ENCODE data around the gene ACOXL.

- TF ChIP-seq, protein P1, sequence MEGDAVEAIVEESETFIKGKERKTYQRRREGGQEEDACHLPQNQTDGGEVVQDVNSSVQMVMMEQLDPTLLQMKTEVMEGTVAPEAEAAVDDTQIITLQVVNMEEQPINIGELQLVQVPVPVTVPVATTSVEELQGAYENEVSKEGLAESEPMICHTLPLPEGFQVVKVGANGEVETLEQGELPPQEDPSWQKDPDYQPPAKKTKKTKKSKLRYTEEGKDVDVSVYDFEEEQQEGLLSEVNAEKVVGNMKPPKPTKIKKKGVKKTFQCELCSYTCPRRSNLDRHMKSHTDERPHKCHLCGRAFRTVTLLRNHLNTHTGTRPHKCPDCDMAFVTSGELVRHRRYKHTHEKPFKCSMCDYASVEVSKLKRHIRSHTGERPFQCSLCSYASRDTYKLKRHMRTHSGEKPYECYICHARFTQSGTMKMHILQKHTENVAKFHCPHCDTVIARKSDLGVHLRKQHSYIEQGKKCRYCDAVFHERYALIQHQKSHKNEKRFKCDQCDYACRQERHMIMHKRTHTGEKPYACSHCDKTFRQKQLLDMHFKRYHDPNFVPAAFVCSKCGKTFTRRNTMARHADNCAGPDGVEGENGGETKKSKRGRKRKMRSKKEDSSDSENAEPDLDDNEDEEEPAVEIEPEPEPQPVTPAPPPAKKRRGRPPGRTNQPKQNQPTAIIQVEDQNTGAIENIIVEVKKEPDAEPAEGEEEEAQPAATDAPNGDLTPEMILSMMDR (IDR thresholded peaks at IDR 0.05; ENCODE audit: insufficient read depth, low read depth, low read length) = no peak
- TF ChIP-seq EZH2 (IDR thresholded peaks at IDR 0.05; ENCODE audit: insufficient read depth, low read length) = no peak
Measured at GRCh38 chr2:110794951-110795350, 62.6 kb downstream of the ACOXL start.

Measured in astrocyte (in vitro differentiated cells and primary cell).